ENCODE results near the gene ZSWIM3. TPM values are rescaled to one million over a fixed set of nuclear protein-coding genes. Genes with fewer than 3 reads are reported as not detected.

The ZSWIM3 gene
- 2.0 and 2.1 TPM in 2 replicates for polyA plus RNA-seq (2013)

DNA sequence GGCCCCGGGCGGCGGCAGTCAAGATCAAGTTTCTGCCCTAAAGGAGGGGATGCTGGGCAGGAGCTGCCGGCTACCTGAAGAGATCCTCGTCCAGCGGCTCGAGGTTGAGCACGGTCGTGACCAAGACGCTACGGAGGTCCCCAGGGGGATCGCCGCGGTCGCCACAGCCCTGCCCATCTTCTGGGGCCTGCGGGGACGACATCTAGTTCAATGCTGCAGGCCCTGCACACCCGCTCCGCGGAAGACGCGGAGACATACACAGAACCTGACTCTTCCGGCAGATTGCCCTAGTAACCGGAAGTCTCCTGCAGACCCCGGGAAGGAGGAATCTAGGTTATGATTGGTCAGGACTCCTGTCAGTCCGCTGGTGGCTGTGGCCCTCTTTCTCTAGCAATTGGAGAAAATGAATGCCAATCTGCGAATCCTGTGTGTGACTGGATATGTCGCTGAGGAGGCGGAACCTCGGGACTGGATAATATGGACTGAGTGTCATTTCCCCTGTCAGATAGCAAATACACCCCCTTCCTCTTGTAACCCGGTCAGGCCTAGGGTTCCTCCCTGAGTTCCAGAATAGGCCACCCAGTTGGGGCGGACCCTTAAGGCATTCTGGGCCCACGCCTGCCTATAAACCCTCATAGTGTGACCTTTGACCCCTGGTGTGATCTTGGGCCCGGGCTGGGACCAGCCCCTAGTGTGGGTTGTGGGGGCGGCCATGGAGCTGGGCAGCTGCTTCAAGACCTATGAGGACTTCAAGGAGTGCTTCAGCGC is at the start of gene ZSWIM3, which contains the start of gene ACOT8:
Gene ZSWIM3, plus strand, starts transcription at position 501 of the 768 bp plus-strand sequence. Its CDS starts 212 bp downstream, at position 713.
Gene ACOT8, minus strand, starts transcription at position 279 of the 768 bp plus-strand sequence. Its CDS starts 77 bp downstream, at position 202.
- no CpG with 5 or more reads among the region's 36 CpGs for WGBS (ENCODE audit: extremely low coverage, insufficient coverage, insufficient read length)

DNA sequence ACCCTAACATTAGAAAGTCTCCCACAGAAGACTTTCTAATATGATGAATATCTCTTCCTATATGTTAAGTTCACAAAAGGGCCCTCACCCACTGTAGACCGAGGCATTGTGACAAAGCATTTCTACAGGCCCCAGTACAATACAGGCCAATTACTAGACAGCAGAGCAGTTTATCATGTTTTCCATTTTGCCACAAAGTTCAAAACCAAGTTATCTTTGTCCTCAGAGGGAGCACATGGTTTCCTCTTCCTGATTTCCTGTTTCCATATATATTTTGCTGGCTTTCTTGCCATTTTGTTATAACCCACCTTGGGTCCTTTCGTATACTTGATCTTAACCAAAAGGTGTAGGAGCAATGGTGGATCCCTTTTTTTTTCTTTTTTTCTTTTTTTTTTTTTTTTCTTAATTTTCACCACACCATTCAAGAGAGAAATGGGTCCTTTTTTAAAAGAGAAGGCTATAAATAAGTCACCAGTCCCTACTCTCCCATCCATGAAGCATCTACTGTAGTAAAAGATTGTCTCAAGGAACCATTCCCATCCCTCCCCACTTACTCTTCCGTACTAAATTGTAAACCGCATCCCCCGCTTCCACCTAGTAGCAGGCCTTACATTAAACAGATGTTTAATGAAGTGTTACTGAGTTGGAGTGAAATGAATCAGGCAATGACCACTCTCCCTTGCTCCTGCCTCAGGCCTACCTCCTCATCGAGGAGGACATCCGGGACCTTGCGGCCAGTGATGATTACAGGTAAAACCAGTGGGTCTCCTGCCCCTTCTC is 47.0 kb upstream of the ZSWIM3 start:
- Histone ChIP-seq H4K8ac (ENCODE audit: low read depth, low read length) (no peak overlapping the region), H2BK12ac (ENCODE audit: low read length) (no peak overlapping the region), H3K9ac (ENCODE audit: low read length) (no peak overlapping the region), H2AK5ac (ENCODE audit: low read length) (no peak overlapping the region), H3K14ac (ENCODE audit: low read length) (no peak overlapping the region), H3K9me3 (ENCODE audit: insufficient read depth, low read depth, low read length) (no peaks in the 10 kb centered on the region), H2BK120ac (ENCODE audit: insufficient read depth, low read length, poor library complexity) (no peak overlapping the region), H3K4ac (ENCODE audit: low read depth, low read length) (no peak overlapping the region), H3K79me1 (ENCODE audit: low read length) (peaks cover 6% of the 10 kb centered on the region), H3K4me1 (ENCODE audit: control insufficient read depth in 1 of 2, insufficient read depth in 2 of 2, low read length in 2 of 2) (peaks cover 0 to 7% of the 10 kb centered on the region in 2 experiments), H4K12ac (ENCODE audit: low read depth, low read length) (no peak overlapping the region), H3K27me3 (ENCODE audit: insufficient read depth, low read length) (no peaks in the 10 kb centered on the region), H3K18ac (ENCODE audit: low read length) (no peak overlapping the region), H3K23ac (ENCODE audit: low read length) (no peak overlapping the region), H2AFZ (ENCODE audit: insufficient read depth, low read length, poor library complexity) (no peak overlapping the region), H3K4me2 (ENCODE audit: low read length) (no peak overlapping the region), H2BK5ac (ENCODE audit: low read depth, low read length, poor library complexity) (no peak overlapping the region), H4K91ac (ENCODE audit: low read depth, low read length) (no peak overlapping the region), H3K79me2 (ENCODE audit: control insufficient read depth, insufficient read depth, low read length, poor library complexity) (peaks cover 10% of the 10 kb centered on the region), H3K27ac (ENCODE audit: low read depth, low read length) (no peak overlapping the region), H3K36me3 (ENCODE audit: control insufficient read depth in 1 of 2, insufficient read depth in 2 of 2, low read length in 2 of 2) (peaks cover 19 to 47% of the 10 kb centered on the region in 2 experiments), H3K4me3 (ENCODE audit: low read depth, low read length) (no peak overlapping the region)
- 100% methylated on average over 3 of the region's 8 CpGs for WGBS (ENCODE audit: extremely low coverage, insufficient coverage, insufficient read length)
- no peak for DNase-seq

More for the DNA sequence above, at the start of gene ZSWIM3, which contains the start of gene ACOT8:
- Histone ChIP-seq H4K12ac (ENCODE audit: low read depth, low read length) (peak within 1 kb of the TSS; percentile 81), H3K79me1 (ENCODE audit: low read length) (peaks cover 5% of the 10 kb centered on the region), H3K27me3 (ENCODE audit: insufficient read depth, low read length) (no peaks in the 10 kb centered on the region), H2AFZ (ENCODE audit: insufficient read depth, low read length, poor library complexity) (peak within 1 kb of the TSS; percentile 92), H2BK12ac (ENCODE audit: low read length) (no peak within 1 kb of the TSS), H3K27ac (ENCODE audit: low read depth, low read length) (no peak within 1 kb of the TSS), H3K4me3 (ENCODE audit: low read depth, low read length) (peak within 1 kb of the TSS; percentile 80), H3K23ac (ENCODE audit: low read length) (no peak within 1 kb of the TSS), H2BK120ac (ENCODE audit: insufficient read depth, low read length, poor library complexity) (peak within 1 kb of the TSS; percentile 29), H3K14ac (ENCODE audit: low read length) (peak within 1 kb of the TSS; percentile 69), H3K4me2 (ENCODE audit: low read length) (peak within 1 kb of the TSS; percentile 90), H3K9ac (ENCODE audit: low read length) (peak within 1 kb of the TSS; percentile 49), H3K79me2 (ENCODE audit: control insufficient read depth, insufficient read depth, low read length, poor library complexity) (peaks cover 1% of the 10 kb centered on the region), H3K18ac (ENCODE audit: low read length) (peak within 1 kb of the TSS; percentile 75), H3K4me1 (ENCODE audit: control insufficient read depth in 1 of 2, insufficient read depth in 2 of 2, low read length in 2 of 2) (peaks cover 3 to 5% of the 10 kb centered on the region in 2 experiments), H2BK5ac (ENCODE audit: low read depth, low read length, poor library complexity) (peak within 1 kb of the TSS; percentile 41), H3K9me3 (ENCODE audit: insufficient read depth, low read depth, low read length) (no peaks in the 10 kb centered on the region), H2AK5ac (ENCODE audit: low read length) (peak within 1 kb of the TSS; percentile 24), H3K36me3 (ENCODE audit: control insufficient read depth in 1 of 2, insufficient read depth in 2 of 2, low read length in 2 of 2) (peaks cover 0 to 7% of the 10 kb centered on the region in 2 experiments), H3K4ac (ENCODE audit: low read depth, low read length) (peak within 1 kb of the TSS; percentile 71), H4K91ac (ENCODE audit: low read depth, low read length) (peak within 1 kb of the TSS; percentile 81), H4K8ac (ENCODE audit: low read depth, low read length) (peak within 1 kb of the TSS; percentile 91)
- DNase-seq: peak; percentile 98 to 100

DNA sequence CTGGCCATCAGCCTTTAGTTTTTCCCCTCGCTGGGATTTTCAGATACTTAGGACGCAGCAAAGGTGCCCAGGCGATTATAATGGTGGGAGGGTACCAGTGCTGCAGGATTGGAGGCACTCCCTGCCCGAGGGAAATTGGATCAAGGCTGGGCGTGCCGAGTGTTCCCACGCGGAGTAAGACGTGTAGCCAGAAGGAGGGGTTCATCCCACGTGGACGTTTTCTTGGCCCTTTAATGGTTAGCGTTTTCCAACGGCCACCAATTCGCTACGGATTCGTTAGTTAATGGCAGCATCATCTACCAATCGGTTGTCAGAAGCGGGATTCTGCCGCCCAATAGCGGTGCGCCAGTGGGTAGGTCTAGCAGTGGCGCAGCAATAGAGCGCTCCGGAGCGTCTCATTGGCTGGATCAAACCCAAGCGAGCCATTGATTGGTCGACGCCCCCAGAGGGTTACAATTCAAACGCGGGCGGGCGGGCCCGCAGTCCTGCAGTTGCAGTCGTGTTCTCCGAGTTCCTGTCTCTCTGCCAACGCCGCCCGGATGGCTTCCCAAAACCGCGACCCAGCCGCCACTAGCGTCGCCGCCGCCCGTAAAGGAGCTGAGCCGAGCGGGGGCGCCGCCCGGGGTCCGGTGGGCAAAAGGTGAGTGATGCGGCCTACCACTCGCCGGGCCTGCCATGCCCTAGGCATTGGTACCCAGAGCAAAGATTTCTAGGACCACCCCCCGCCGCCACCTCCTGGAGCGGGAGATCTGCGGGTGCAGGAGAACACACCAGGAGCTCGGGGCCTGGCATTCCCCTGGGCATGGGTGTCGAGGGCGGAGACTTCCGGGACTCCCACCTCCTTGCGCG is 45.0 kb upstream of the ZSWIM3 start, which contains the start of gene UBE2C:
Gene UBE2C, plus strand, starts transcription at position 488 of the 849 bp plus-strand sequence. Its CDS starts 52 bp downstream, at position 540.
- peak within 1 kb of the TSS; percentile 80 for H3K14ac ChIP-seq (ENCODE audit: low read length)
- no CpG with 5 or more reads among the region's 65 CpGs for WGBS (ENCODE audit: extremely low coverage, insufficient coverage, insufficient read length)
- peak within 1 kb of the TSS; percentile 88 for H3K4me2 ChIP-seq (ENCODE audit: low read length)
- peak within 1 kb of the TSS; percentile 93 for H3K4me3 ChIP-seq (ENCODE audit: low read depth, low read length)
- H3K36me3 ChIP-seq (ENCODE audit: control insufficient read depth in 1 of 2, insufficient read depth in 2 of 2, low read length in 2 of 2): peaks cover 26 to 49% of the 10 kb centered on the region in 2 experiments
- H2BK120ac ChIP-seq (ENCODE audit: insufficient read depth, low read length, poor library complexity): peak within 1 kb of the TSS; percentile 82
- H3K23ac ChIP-seq (ENCODE audit: low read length): no peak within 1 kb of the TSS
- peak within 1 kb of the TSS; percentile 21 for H4K12ac ChIP-seq (ENCODE audit: low read depth, low read length)
- H4K8ac ChIP-seq (ENCODE audit: low read depth, low read length): peak within 1 kb of the TSS; percentile 88
- H4K91ac ChIP-seq (ENCODE audit: low read depth, low read length): peak within 1 kb of the TSS; percentile 89
- peak within 1 kb of the TSS; percentile 96 for H3K4ac ChIP-seq (ENCODE audit: low read depth, low read length)
- DNase-seq: peak; percentile 99 to 100
- H3K27me3 ChIP-seq (ENCODE audit: insufficient read depth, low read length): no peaks in the 10 kb centered on the region
- H2AK5ac ChIP-seq (ENCODE audit: low read length): peak within 1 kb of the TSS; percentile 61
- H3K27ac ChIP-seq (ENCODE audit: low read depth, low read length): peak within 1 kb of the TSS; percentile 31
- H3K79me2 ChIP-seq (ENCODE audit: control insufficient read depth, insufficient read depth, low read length, poor library complexity): peaks cover 10% of the 10 kb centered on the region
- no peaks in the 10 kb centered on the region for H3K9me3 ChIP-seq (ENCODE audit: insufficient read depth, low read depth, low read length)
- H3K9ac ChIP-seq (ENCODE audit: low read length): peak within 1 kb of the TSS; percentile 85
- peak within 1 kb of the TSS; percentile 81 for H3K18ac ChIP-seq (ENCODE audit: low read length)
- peaks cover 4 to 11% of the 10 kb centered on the region in 2 experiments for H3K4me1 ChIP-seq (ENCODE audit: control insufficient read depth in 1 of 2, insufficient read depth in 2 of 2, low read length in 2 of 2)
- H2AFZ ChIP-seq (ENCODE audit: insufficient read depth, low read length, poor library complexity): peak within 1 kb of the TSS; percentile 86
- H2BK12ac ChIP-seq (ENCODE audit: low read length): no peak within 1 kb of the TSS
- H2BK5ac ChIP-seq (ENCODE audit: low read depth, low read length, poor library complexity): peak within 1 kb of the TSS; percentile 58
- peaks cover 6% of the 10 kb centered on the region for H3K79me1 ChIP-seq (ENCODE audit: low read length)
